SK-N-MC (cell line): ENCODE data around the gene PTEN.

Experiments
- DNase-seq: peaks from one replicate; pipeline ENCODE4 v3.0.0-alpha.2; 2011; ENCODE audit warnings: low read depth, low spot score
- H3K27ac ChIP-seq: fragments of 200-600 bp; sonication (generic); 2 replicates; pipeline ENCODE4 v1.5.1; 2016; ENCODE audit warnings: mixed run types
- H3K36me3 ChIP-seq: fragments of 200-600 bp; sonication (generic); 2 replicates; pipeline ENCODE4 v1.6.1; 2017; ENCODE audit warnings: antibody characterized with exemption, low read length, mixed read lengths; ENCODE audit not compliant: insufficient read depth
- H3K4me3 ChIP-seq: fragments of 200-600 bp; sonication (generic); 2 replicates; pipeline ENCODE4 v1.5.1; 2016
- H3K9ac ChIP-seq: fragments of 200-600 bp; sonication (generic); 2 replicates; pipeline ENCODE4 v1.8.0; 2017; ENCODE audit warnings: mixed run types, mixed read lengths; ENCODE audit not compliant: insufficient read length
- H3K9me3 ChIP-seq: fragments of 200-600 bp; sonication (generic); 2 replicates; pipeline ENCODE4 v1.6.1; 2017; ENCODE audit warnings: low read depth, mild to moderate bottlenecking, antibody characterized with exemption, low read length, moderate library complexity, mixed read lengths
- EZH2 ChIP-seq: fragments of 200-600 bp; sonication (generic); IDR thresholded peaks from one replicate; pipeline ENCODE4 v1.6.1; 2017; ENCODE audit warnings: antibody characterized with exemption
- FOXP2 ChIP-seq: optimal IDR thresholded peaks from 2 replicates; pipeline ENCODE3; 2011; ENCODE audit warnings: mild to moderate bottlenecking, moderate library complexity; ENCODE audit not compliant: insufficient read depth; ENCODE audit errors: extremely low read length, control extremely low read depth
- POLR2AphosphoS5 ChIP-seq: IDR thresholded peaks from 2 replicates; pipeline ENCODE4 v1.6.1; 2012; ENCODE audit warnings: mild to moderate bottlenecking, low read depth, low read length, borderline replicate concordance

Gene PTEN

DNA sequence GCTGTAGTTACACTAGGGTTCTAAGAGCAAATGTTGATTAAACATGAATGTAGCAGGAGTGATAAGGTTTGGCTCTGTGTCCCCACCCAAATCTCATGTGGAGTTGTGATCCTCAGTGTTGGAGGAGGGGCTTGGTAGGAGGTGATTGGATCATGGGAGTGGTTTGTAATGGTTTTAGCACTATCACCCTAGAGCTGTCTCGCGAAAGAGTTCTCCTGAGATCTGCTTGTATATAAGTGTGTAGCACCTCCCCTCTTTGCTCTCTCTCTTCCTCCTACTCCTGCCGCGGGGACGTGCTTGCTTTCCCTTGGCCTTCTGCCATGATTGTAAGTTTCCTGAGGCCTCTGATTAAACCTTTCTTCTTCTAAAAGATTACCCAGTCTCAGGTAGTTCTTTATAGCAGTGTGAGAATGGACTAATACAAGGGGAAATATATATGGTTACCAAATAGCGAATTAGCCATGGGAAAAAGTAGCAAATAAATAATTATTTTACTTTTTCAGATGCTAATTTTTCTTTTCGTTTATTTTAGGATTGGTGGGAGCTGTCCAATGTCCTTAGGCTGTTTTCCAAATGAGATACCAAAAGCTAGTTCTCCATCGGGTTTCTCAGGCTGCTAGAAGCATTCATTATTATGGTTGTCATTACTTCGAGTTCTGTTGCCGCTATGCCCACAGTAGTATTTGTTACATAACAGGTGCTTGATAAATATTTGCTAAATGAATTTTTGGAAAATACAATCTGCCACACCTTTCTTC lies 58.7 kb downstream of the PTEN start:
- no peak for DNase-seq
- TF ChIP-seq FOXP2 (no peak), EZH2 (no peak), POLR2AphosphoS5 (no peak)
- no peaks in the 10 kb centered on the region for H3K36me3 ChIP-seq
- H3K9me3 ChIP-seq, result no peaks in the 10 kb centered on the region
- H3K4me3 ChIP-seq, result no peak overlapping the region
- no peak overlapping the region for H3K27ac ChIP-seq
- no peak overlapping the region for H3K9ac ChIP-seq

DNA sequence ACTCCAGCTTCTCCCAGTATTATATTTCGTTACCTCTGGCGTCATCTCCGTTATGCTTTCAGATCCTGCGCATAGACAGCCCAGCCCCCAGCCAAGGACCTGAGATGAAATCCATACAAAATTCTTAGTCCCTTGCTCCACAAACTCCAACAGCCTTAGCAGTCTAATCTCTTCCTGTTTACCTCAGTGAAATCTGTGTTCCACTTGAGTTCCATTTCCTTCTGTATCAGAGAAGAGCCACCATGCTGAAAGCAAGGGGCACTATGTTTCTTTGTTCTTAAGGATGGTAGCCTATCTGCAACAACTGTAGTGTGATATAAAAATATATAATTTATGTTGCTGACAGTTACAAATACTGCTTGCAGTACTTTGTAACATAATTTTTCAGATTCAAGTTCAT lies 59.8 kb downstream of the PTEN start:
- no peak overlapping the region for H3K4me3 ChIP-seq
- H3K27ac ChIP-seq, result no peak overlapping the region
- DNase-seq, result no peak
- no peaks in the 10 kb centered on the region for H3K36me3 ChIP-seq
- no peaks in the 10 kb centered on the region for H3K9me3 ChIP-seq
- no peak overlapping the region for H3K9ac ChIP-seq
- TF ChIP-seq POLR2AphosphoS5, result no peak
- no peak for TF ChIP-seq EZH2
- no peak for TF ChIP-seq FOXP2

DNA sequence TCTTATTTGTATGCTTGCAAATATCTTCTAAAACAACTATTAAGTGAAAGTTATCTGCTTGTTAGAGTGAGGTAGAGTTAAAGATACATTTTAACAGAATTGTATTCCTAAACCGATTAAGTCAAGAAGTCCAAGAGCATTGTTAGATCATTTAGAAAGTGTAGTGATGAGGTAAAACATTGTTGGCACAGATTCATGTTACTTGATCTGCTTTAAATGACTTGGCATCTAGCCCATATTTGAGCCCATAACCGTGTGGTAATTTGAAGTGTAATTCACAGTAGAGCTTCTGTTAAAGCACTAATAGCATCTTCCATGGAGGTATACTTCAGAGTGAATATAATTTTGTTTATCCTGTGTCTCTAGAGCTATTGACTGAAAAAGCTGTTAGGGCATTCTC lies 62.1 kb downstream of the PTEN start:
- H3K9me3 ChIP-seq, result no peaks in the 10 kb centered on the region
- H3K36me3 ChIP-seq, result no peaks in the 10 kb centered on the region
- no peak for DNase-seq
- no peak overlapping the region for H3K4me3 ChIP-seq
- no peak overlapping the region for H3K9ac ChIP-seq
- no peak overlapping the region for H3K27ac ChIP-seq
- no peak for TF ChIP-seq POLR2AphosphoS5
- TF ChIP-seq EZH2, result no peak
- TF ChIP-seq FOXP2, result no peak

DNA sequence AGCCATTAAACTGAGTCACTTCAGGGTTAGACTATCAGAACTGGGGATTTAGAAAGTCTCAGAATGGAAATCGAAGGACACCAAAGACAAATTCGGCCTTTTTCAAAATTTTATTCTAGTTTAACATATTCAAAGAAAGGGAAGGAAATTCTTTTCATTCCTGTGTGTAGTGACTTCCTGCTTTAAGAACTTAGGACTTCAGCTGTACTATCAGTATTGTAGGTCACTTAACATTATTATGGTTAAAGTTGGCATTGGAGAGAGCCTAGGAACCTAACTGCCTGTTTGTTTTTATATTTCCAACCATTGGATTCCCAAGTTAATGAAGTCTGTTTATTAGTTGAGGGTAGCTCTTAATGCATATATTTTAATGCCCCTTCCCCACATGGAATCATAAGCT lies 63.7 kb downstream of the PTEN start:
- H3K9ac ChIP-seq, result no peak overlapping the region
- peak overlapping the region; percentile 86 for H3K27ac ChIP-seq
- no peaks in the 10 kb centered on the region for H3K36me3 ChIP-seq
- DNase-seq, result no peak
- H3K4me3 ChIP-seq, result peak overlapping the region; percentile 40; the same call in 1 of the 2 replicates
- H3K9me3 ChIP-seq, result no peaks in the 10 kb centered on the region
- no peak for TF ChIP-seq EZH2
- no peak for TF ChIP-seq FOXP2
- TF ChIP-seq POLR2AphosphoS5, result no peak

DNA sequence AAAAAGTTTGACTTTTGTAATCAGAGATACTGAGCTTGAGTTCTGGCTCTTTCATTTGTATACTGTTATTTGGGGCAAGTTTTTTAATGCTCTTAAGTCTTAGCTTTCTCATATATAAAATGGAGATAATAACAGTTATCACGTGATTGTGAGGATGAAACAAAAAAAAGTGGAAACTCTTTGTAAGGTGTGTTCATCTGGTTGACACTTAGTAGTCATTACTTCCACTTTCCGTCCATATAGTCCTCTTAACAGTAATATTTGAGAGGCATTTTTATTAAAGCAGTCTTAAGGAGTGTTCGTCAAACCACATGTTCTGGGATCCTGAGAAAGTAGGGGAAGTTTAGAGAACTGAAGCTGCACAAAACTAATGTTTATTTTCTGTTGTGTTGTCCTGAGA lies 65.6 kb downstream of the PTEN start:
- no peak overlapping the region for H3K4me3 ChIP-seq
- H3K9ac ChIP-seq, result no peak overlapping the region
- no peak overlapping the region for H3K27ac ChIP-seq
- no peak for DNase-seq
- TF ChIP-seq FOXP2 (no peak), EZH2 (no peak), POLR2AphosphoS5 (no peak)
- H3K9me3 ChIP-seq, result no peaks in the 10 kb centered on the region
- H3K36me3 ChIP-seq, result no peaks in the 10 kb centered on the region

DNA sequence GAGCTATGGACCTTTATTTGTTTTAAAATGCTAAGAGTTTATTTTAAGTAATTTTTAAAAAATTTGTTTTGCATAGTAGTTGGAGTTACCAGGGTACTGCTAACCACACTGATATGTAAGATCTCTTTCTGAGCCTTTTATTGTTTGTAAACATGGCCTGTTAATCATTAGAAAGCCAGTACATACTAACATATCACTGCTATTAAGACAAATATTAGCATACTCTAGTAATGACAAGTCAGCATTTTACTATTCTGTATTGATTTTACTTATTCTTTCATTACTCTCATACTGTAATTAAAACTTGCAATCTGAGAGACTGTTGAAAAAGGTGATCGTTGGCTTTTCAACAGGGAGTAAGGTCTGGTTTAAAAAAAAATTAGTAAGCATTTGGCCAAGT lies 66.7 kb downstream of the PTEN start:
- Histone ChIP-seq H3K27ac (no peak overlapping the region), H3K9me3 (no peaks in the 10 kb centered on the region), H3K36me3 (no peaks in the 10 kb centered on the region), H3K4me3 (no peak overlapping the region), H3K9ac (no peak overlapping the region)
- no peak for DNase-seq
- no peak for TF ChIP-seq EZH2
- no peak for TF ChIP-seq POLR2AphosphoS5

DNA sequence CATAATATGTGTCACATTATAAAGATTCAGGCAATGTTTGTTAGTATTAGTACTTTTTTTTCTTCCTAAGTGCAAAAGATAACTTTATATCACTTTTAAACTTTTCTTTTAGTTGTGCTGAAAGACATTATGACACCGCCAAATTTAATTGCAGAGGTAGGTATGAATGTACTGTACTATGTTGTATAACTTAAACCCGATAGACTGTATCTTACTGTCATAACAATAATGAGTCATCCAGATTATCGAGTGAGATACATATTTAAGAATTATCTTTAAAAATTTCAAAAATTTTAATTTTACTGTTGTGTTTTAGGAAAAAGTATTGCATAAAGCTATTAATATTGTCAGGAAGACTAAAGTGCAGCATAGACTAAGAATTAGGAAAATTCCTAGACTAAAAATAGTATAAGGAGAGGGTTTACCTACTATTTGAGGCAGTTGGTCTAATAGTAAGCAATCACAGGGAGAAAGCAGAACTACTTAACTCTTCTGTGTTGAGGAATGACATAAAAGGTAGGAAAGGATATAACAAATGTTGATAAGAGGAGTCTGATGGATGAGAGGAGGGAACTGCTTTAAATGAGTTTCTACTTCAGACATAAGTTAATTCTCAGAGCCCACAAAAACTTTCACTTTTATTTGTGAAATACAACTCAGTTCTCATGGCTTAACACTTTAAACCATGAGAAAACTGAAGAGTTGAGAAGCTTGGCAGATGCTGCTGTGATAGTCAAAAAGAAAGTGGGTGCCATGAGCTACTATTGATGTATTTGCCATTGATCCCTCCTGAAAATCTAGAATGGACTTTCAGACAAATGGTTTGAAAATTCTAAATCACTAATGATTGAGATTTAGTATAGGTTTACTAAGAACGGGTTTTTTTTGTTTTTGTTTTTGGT lies 67.8 kb downstream of the PTEN start:
- Histone ChIP-seq H3K9me3 (no peaks in the 10 kb centered on the region), H3K9ac (no peak overlapping the region), H3K36me3 (no peaks in the 10 kb centered on the region), H3K27ac (no peak overlapping the region), H3K4me3 (no peak overlapping the region)
- TF ChIP-seq FOXP2 (no peak), POLR2AphosphoS5 (no peak), EZH2 (no peak)
- DNase-seq, result no peak

DNA sequence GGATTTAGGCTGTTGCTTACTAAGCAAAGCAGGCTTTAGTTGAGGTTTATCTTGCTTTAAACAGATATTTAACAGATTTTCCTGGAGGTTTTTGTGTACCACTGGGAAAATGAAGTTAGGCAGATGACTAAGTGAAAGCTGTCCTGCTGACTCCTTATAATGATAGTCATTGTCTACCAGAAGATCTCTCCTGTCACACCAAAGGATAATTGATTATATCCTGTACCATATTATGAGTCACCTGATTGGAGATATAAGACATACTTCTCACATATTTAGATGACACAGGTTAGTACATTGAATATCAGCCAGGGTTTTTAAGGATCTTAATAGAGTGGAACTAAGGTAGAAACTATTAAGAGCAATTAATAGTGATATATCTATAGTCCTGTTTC lies 68.4 kb downstream of the PTEN start:
- DNase-seq, result no peak
- TF ChIP-seq EZH2 (no peak), POLR2AphosphoS5 (no peak), FOXP2 (no peak)
- Histone ChIP-seq H3K9ac (no peak overlapping the region), H3K9me3 (no peaks in the 10 kb centered on the region), H3K27ac (no peak overlapping the region), H3K4me3 (no peak overlapping the region), H3K36me3 (no peaks in the 10 kb centered on the region)
